ENCODE results near the gene OTOS. TPM values are rescaled to one million over a fixed set of nuclear protein-coding genes. Genes with fewer than 3 reads are reported as not detected.

The OTOS gene
- total RNA-seq, 1 donor from 2014 or later: not detected

- DNase-seq (ENCODE audit: low read depth in 2 of 2): no peak
These were observed 2.7 kb downstream of the OTOS start for GRCh38 chr2:240137596-240138253.

GRCh38 chr2:240136671-240137292 lies 3.7 kb downstream of the OTOS start:
- DNase-seq (ENCODE audit: low read depth in 2 of 2): no peak

DNA sequence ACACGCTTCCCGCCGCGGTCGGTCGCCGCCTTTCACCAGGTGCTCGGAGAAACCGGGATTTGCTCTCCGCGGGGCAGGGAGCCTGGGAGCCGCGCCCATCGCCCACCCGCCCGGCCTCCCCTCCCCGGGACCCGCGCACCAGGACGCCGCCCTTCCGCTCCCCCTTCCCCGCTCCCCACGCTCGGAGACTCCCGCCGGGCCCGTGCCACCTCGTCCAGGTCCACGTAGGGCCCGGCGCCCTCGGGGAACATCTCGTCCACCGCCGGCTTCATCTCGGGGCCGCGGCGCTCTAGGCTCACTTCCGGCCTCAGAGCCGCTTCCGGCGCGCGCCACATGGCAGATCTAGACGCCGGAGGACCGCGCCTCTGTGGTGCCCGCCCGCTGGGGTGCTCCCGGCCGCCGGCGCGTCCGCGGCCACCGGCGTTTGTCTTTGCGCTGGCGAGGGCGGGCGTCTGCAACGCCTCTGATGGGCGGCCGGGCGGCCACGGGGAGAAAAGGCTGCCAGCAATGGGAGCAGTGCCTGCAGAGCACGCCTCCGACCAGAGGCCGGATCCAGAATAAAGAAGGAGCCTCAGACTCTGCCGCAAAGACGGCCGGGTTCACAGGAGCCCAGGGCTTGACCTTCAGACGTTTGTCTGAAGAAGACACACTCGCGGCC lies 4.3 kb downstream of the OTOS start, which contains the start of gene COPS9:
Gene COPS9, minus strand, starts transcription at position 293 of the 658 bp plus-strand sequence. Its CDS starts 21 bp downstream, at position 272.
- peak; percentile 93 to 94 for DNase-seq (ENCODE audit: low read depth in 2 of 2)

- DNase-seq (ENCODE audit: low read depth in 2 of 2): no peak
These were observed 4.8 kb downstream of the OTOS start for GRCh38 chr2:240135706-240136012.

GRCh38 chr2:240134956-240135520 lies 5.4 kb downstream of the OTOS start:
- no peak for DNase-seq (ENCODE audit: low read depth in 2 of 2)

GRCh38 chr2:240134466-240134865 lies 6.0 kb downstream of the OTOS start:
- DNase-seq (ENCODE audit: low read depth in 2 of 2): no peak

DNA sequence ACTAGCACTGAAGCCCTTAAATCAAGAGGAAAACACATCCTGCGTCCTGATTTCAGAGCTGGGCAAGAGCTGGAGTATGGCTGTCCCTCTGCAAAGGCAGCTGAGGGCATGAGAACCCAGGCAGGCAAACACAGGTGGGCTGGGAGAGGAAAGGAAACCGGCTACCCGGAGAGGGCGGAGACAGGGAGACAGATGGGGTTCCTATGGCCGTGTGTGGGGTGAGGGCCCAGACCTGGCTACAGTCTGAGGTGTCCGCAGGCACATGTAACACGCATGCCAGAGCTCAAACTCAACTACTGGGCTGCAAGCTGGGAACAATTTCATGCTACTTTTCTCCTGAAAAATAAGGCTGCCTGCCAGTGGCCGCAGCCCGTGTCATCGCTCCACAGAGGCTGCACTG lies 7.1 kb downstream of the OTOS start:
- DNase-seq (ENCODE audit: low read depth in 2 of 2): no peak

- DNase-seq (ENCODE audit: low read depth in 2 of 2): no peak
These were observed 7.8 kb downstream of the OTOS start for GRCh38 chr2:240132651-240132980.

DNA sequence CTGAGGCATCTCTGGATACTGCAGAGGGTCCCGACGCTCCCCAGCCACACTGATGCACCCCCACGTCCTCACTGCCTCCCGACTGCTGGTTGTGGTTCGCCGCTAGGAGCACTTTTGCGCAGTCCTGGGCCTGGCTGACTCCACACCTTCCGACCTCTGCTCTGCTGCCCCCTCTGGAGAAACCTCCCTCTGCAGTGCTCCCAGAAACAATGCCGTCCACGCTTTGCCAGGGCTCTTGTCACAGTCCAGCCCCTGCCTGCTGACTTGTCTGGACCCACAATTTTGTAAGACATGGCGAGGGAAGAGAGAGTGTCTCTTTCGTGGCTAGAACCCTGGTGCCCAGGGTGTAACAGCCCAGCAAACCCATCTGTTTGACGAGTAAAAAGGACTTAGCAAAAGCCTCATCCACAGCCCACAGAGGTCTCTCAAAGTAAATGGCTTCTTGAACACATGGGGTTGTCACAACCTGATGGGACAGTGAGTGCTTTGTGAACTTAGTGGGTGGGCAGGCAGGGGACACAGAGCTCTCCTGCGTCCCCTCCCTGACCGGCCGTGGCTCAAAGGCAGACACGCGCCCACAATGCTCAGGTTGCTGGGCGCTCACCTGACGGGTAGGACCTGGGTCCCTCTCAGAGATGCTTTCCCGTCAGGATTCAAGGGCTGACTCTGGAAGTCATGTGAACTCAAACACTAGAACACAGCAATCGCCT lies 8.4 kb downstream of the OTOS start:
- no peak for DNase-seq (ENCODE audit: low read depth in 2 of 2)

- DNase-seq (ENCODE audit: low read depth in 2 of 2): no peak
These were observed 9.2 kb downstream of the OTOS start for GRCh38 chr2:240131296-240131695.

- DNase-seq (ENCODE audit: low read depth in 2 of 2): no peak
These were observed 9.9 kb downstream of the OTOS start for GRCh38 chr2:240130393-240131195.

DNA sequence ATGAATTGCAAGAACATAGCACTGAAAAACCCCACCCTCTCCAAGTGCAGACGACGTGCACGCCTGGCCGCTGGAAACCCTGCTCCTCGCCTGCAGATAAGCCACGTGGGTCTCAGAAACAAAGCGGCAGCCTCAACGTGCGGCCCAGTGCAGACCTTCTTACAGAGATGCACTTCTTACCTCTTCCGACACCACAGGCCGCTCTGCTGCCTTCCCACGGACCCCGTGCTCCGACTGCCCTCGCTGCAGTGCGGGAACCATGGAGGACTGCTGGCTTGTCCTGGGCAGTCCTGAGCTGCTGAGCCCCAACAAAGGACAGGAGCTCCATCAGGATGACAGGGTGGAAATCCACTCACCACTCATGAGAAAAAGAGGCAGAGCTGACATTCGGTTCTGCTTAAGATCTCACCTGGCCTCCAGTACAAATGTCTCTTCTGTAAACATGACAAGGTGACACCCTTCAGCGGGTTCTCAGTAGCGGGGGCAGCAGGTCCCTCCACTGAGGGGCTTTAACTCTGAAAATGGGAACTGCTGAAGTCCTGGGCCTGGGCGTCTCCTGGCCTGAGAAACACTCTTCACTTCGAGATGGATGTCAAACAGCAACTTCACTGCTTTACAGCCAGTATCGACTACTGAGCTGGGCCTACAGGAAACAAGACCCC lies 10.6 kb downstream of the OTOS start:
- DNase-seq (ENCODE audit: low read depth in 2 of 2): no peak

DNA sequence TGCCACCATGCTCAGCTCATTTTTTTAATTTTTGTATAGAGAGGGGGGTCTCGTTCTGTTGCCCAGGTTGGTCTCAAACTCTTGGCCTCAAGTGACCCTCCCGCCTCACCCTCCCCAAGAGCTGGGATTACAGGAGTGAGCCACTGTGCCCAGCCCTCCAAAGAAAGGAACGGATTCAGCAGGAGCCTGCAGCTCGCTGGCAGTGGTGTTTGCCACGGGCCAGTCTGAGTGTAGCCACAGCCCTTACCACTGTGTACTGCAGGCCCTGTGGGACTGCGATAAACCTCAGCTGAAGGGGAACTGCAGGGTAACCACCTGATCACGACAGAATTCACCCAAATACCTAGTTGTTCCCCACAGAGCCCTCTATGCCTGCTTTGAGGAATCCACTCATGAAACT lies 11.1 kb downstream of the OTOS start:
- no peak for DNase-seq (ENCODE audit: low read depth in 2 of 2)

GRCh38 chr2:240128608-240129145 lies 11.8 kb downstream of the OTOS start:
- no peak for DNase-seq (ENCODE audit: low read depth in 2 of 2)

DNA sequence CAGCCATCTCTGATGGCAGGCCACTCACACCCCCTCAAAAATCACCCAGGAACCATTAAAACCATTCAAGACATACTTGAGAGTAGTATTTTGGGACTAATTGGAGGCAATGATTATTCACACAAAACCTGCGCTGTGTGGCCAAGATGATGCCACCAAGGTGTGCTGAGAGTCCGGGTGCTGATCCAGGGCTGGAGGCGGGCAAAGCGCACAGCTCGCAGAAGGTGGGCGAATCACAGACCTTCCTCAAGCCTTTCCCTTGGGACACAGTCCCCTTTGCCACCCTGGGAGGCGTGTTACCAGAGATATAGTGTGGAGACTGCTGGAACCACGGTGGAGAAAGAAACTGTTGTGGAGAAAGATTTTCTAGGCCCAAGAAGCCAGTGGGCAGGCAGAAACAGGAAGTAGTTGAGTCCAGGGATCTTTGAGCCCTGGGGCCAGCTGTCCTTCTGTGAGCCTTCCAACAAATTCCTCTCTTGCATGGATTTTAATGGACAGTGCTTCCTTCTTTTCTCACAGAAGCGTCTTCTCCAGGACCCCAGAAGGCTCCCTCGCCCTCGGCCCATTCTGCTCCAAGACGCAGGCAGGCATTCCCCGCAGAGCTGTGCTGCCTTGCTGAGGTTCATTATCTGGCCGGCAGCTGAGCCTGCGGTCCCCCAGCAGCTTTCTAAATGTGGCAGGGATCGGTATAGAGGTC lies 12.4 kb downstream of the OTOS start:
- DNase-seq (ENCODE audit: low read depth in 2 of 2): no peak

DNA sequence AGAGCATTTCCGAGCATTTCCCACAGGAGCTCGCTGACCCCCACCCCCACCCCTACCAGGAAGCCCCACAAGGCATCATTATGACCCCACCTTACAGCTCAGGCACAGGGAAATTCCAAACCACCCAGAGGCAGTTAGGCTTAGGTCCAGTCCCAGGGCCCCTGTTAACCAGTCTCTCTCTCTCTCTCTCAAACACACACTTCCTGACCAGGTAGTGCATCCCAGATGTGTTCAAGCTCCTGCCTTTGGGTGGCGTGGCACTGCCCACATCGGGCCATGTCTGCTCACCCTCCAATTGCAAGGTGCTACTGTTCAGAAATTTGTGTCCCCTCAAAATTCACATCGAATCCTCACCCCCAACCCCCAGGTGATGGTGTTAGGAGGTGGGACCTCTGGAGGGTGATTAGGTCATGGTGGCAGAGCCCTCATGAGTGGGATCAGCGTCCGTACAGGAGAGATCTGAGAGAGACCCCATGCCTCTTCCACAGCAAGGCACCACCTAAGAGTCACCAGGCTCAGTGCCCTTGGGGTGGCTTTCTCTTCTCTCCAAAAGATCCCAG lies 13.2 kb downstream of the OTOS start:
- DNase-seq (ENCODE audit: low read depth in 2 of 2): no peak

DNA sequence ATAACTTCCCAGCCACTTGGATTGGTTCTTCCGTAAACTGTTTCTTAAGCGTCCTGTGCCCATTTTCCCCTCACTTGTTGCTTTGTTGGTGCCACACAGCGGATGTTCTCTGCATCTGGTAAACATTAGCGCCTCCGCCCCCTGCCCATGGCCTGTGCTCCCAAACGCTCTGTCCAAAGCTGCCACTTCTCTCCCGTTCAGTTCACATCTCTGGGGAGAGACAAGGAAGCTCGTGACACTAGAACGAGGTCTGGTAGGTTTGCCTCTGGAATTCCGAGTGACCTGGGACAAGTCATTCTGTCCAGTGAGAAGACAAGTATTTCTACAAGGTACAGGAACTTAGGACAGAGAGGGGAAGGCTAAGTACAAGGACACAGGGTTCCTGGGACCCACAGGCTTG lies 13.7 kb downstream of the OTOS start:
- DNase-seq (ENCODE audit: low read depth in 2 of 2): no peak

DNA sequence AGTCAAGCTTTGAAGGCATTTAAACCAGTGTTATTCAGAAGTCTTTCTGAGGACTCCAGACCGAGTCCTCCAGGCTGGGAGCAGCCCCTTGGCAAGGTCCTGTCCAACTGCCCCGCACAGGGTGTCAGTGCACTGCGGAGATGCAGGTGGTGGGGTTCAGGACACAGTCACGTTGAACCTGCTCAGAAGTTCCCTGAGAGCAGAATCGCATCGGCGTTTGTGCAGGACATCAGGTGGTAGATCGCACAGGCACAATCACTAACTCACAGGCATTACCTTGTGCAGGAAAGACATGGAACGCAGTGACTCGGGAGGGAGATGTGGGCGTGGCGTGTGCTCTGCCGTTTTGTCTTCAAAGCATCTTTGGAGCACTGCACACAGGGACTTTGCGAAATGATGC lies 14.7 kb downstream of the OTOS start:
- DNase-seq (ENCODE audit: low read depth in 2 of 2): no peak

- DNase-seq (ENCODE audit: low read depth in 2 of 2): no peak
These were observed 15.8 kb downstream of the OTOS start for GRCh38 chr2:240124651-240125030.

Measured in lung microvascular endothelial cell (primary cell).